CD4-positive, alpha-beta T cell treated with Interleukin-6 at 100 ng/mL for 8 hours (primary cell): ENCODE measurements around the gene SAMM50.
"Not testable (repeated sequence)": the region's sequence is repeated elsewhere in the genome, so short reads cannot be mapped to it uniquely, and the experiment has no call there.

Experiments
- DNase-seq: peaks from one replicate; pipeline ENCODE4 v3.0.0-alpha.2; 2020; ENCODE audit warnings: mixed read lengths, low spot score

Gene SAMM50

GRCh38 chr22:44000123-44000522 lies 44.9 kb downstream of the SAMM50 start:
- DNase-seq, result no peak

GRCh38 chr22:44001521-44001920 lies 46.3 kb downstream of the SAMM50 start:
- DNase-seq, result no peak

- DNase-seq, result no peak
Measured at GRCh38 chr22:44002324-44002723, 47.1 kb downstream of the SAMM50 start.

GRCh38 chr22:44002997-44003396 lies 47.8 kb downstream of the SAMM50 start:
- DNase-seq, result no peak

- no peak for DNase-seq
Measured at GRCh38 chr22:44003405-44004103, 48.3 kb downstream of the SAMM50 start.

GRCh38 chr22:44004104-44004460 lies 48.8 kb downstream of the SAMM50 start:
- DNase-seq, result no peak

GRCh38 chr22:44005524-44005923 lies 50.3 kb downstream of the SAMM50 start:
- no peak for DNase-seq

- DNase-seq, result no peak
Measured at GRCh38 chr22:44012162-44012561, 56.9 kb downstream of the SAMM50 start.

GRCh38 chr22:44012591-44012990 lies 57.3 kb downstream of the SAMM50 start:
- DNase-seq, result no peak

- DNase-seq, result no peak
Measured at GRCh38 chr22:44014241-44014640, 59.0 kb downstream of the SAMM50 start.

GRCh38 chr22:44016586-44016985 lies 61.3 kb downstream of the SAMM50 start:
- not testable (repeated sequence) for DNase-seq

GRCh38 chr22:44018594-44018993 lies 63.4 kb downstream of the SAMM50 start:
- no peak for DNase-seq

GRCh38 chr22:44019416-44019815 lies 64.2 kb downstream of the SAMM50 start:
- no peak for DNase-seq

- DNase-seq, result no peak
Measured at GRCh38 chr22:44019846-44020245, 64.6 kb downstream of the SAMM50 start.

- DNase-seq, result no peak
Measured at GRCh38 chr22:44020981-44021380, 65.7 kb downstream of the SAMM50 start.

GRCh38 chr22:44023404-44024287 lies 68.4 kb downstream of the SAMM50 start:
- DNase-seq, result peak; percentile 5

- no peak for DNase-seq
Measured at GRCh38 chr22:44024288-44024921, 69.2 kb downstream of the SAMM50 start, which contains the start of gene PARVB. TSS of gene PARVB (plus strand) at chr22:44024302. CDS start at chr22:44024340, 38 bp downstream.

GRCh38 chr22:44025171-44026065 lies 70.2 kb downstream of the SAMM50 start:
- DNase-seq, result no peak

- DNase-seq, result no peak
Measured at GRCh38 chr22:44026066-44026629, 70.9 kb downstream of the SAMM50 start.

- DNase-seq, result peak; percentile 62
Measured at GRCh38 chr22:44026630-44027511, 71.6 kb downstream of the SAMM50 start.
